GM21529 (cell line): ENCODE data around the gene HTR6.
"Not testable (repeated sequence)": the region's sequence is repeated elsewhere in the genome, so short reads cannot be mapped to it uniquely, and the experiment has no call there.

Source experiments
- ATAC-seq: cut with Tn5 transposase; IDR thresholded peaks from one replicate; pipeline ENCODE4 v1.9.1; 2021; ENCODE audit not compliant: unreplicated experiment

Gene HTR6

DNA sequence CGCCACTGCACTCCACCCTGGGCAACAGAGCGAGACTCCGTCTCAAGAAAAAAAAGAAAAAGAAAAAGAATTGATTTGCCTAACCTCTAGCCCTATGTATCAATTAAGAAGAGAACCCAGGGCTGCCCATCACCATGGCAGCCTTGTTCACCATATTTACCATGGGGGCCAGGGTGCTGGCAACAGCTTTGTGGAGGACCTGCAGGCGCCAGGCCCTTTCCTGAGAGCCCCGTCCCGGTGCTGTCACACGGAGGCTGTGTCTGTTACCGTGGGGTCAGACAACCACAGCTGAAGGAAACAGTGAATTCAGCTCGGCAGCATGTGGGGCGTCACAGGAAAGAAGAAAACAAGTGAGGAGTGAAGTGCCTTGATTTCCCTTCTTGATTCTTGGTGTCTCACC, 27.1 kb upstream of the HTR6 start:
- ATAC-seq, result no peak

DNA sequence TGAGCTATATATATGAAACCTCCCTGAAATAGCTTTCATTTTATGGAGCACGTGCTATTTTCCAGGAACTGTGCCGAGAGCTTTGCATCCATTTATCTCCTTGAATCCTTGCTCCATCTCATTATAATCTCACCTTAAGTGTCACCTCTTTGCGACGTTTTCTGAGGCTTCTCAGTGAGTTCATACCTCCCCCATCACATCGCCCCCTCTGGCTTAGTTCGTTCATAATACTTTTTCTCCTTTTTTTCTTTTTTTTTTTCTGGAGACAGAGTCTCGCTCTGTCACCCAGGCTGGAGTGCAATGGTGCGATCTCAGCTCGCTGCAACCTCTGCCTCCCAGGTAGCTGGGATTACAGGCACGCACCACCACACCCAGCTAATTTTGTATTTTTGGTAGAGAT, 25.4 kb upstream of the HTR6 start:
- ATAC-seq, result not testable (repeated sequence)

DNA sequence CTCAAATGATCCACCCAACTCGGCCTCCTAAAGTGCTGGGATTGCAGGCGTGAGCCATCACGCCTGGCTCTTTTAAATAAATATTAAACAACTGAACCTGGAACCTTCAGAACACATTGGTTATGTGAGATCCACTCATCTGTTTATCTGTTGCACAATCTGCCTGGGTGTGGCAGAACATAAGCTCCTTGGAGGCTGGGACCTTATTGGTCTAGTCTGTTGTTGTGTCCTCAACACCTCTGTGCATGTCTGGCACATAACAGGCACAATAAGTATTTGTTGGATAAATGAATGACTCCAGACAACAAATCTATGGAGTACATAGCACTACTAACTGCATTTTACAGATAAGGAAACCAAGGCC, 24.7 kb upstream of the HTR6 start:
- no peak for ATAC-seq

DNA sequence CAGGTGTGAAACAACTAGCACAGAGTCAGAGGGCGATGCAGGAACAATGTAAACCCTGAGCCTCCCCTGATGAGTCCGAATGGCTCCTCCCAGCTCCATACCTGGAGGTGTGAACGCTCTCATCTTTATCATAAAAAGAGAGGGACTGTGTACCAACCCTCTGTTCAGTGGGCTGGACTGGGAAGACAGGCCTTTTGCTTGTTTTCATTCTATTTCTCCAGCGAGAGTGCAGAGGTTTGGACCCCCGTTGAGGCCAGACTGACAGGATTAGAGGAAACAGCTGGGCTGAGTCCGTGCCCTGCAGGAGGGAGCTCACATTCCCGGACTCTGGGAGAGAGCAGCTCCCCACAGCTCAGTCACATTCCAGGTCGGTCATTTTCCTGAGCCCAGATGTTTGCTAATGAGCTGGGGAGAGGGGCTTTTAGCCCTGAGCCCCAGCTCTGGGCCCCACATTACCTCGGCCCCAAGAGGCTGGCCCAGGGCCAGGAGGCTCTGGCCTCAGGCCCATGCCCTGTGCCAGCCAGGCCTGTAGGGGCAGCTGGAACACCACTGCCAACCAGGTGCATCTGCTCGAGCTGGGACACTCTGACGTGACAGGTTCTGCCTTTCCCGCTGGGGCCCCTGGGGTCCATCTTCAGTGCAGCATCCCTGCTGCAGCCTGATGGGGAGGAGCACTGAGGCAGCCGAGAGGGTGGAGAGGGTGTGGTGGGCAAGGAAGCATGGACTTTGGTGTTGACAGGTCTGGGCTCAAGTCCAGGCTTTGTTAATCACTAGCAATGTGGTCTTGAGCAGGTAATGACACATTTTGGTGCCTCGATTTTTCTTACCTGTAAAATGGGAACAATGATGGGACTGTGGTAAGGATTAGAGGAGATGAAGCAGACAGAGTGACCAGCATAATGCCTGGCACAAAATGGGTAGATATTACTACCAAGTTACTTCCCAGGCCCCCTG, 24.0 kb upstream of the HTR6 start:
- ATAC-seq, result no peak

DNA sequence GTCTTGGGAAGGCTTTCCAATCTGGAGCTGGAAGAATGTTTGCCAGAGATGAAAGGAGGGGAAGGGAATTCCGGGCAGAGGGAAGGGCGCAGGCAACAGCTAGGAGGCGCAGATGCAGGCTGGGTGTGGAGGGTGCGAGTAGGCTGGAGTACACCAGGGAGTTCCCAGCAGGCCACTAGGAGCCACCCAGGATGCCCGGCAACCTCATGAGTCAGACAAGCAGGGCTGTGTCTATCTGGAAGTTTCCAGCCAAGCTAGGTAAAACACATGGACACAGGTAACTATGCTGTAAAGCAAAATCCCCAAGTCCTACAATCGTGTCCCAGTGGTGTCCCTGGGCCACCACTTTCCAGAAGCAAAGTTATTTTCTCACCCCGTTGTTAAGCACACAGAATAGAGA, 21.6 kb upstream of the HTR6 start:
- no peak for ATAC-seq

DNA sequence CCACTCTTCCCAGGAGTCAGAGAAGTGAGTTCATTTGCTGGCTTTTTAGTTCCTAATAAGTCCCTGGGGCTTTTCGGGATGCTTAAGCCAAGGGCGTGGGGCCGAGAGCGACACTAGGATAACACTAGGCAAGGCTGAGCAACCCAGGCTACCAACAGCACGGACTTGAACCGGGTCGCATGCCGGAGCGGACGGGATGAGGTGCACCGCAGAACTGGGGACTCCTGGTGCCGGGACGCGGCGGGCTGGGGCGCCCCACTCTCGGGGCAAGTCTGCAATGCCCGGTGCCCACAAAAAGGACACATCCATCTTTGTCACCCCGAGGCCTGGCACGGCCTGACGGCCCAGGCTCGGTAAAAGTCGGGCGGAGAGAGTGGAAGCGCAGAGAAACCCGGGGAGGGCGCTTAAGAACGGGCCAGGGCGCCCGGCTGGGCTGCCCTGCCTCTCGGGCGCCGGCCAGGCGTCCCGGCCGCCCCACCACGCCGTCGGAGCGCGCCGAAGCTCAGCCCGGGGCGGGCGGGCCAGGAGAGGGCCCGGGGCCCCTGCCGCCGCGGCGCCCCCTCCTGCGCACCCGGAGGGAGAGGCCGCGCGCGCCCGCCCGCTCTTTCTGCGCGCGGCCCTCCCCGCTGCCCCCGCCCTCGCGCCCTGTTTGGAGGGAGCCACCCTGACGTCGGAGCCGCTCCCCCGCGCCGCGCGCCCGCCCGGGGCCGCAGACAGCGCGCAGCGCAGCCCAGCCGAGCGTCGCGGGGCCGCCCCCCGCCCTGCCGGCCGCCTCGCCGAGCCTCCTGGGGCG, 20.9 kb upstream of the HTR6 start, which contains the start of gene NBL1:
NBL1 (plus strand) TSS at position 710 of the 793 bp plus-strand sequence. CDS start 10,720 bp downstream, outside the sequence.
- no peak for ATAC-seq

DNA sequence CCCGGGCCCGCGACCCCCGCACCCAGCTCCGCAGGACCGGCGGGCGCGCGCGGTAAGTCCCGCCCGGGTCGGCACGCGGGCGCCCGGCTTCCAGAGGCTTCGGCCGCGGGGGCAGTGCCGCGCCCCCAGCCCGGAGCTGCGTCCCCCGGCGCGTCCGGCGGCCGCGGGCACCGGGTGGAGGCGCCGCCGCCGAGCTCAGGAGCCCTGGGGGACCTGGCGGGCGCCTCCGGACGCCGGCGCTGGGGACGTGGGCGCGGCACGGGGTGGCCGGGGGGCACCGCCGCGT, 20.3 kb upstream of the HTR6 start:
- no peak for ATAC-seq

DNA sequence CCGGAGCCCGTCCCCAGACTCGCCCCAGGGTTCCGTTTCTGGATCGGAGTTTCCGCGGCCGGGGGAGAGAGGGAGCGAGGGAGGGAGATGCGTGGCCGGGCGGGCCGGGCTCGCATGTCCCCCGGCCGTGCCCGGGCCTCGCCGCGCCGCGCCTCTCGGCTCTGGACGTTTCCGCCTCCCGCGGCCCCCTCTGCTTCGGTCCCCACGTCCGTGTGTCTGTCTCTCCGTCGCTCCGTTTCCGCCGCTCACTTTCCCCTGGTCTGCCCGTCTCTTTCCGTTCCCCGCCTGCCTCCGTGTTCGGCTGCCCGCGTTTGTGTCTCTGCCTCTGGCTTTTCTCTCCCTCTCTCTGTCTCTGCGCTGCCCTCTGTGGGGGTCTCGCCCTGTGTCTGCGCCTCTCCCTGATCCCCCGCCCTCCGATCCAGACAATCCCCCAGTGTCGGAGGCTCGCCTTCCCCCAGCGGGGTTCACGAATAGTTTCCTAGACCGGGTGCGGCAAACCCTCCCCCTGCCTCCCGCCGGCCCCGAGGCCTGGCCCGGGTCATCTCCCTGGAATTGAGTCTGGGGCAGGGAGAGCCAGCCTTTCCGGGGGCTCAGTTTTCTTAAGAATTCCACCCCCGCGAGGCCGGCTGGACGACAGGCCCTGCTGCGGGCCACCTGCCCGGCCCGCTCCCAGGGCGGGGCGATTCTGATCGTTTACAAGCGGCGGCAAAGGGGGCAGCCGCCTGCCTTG, 19.8 kb upstream of the HTR6 start:
- ATAC-seq, result no peak

DNA sequence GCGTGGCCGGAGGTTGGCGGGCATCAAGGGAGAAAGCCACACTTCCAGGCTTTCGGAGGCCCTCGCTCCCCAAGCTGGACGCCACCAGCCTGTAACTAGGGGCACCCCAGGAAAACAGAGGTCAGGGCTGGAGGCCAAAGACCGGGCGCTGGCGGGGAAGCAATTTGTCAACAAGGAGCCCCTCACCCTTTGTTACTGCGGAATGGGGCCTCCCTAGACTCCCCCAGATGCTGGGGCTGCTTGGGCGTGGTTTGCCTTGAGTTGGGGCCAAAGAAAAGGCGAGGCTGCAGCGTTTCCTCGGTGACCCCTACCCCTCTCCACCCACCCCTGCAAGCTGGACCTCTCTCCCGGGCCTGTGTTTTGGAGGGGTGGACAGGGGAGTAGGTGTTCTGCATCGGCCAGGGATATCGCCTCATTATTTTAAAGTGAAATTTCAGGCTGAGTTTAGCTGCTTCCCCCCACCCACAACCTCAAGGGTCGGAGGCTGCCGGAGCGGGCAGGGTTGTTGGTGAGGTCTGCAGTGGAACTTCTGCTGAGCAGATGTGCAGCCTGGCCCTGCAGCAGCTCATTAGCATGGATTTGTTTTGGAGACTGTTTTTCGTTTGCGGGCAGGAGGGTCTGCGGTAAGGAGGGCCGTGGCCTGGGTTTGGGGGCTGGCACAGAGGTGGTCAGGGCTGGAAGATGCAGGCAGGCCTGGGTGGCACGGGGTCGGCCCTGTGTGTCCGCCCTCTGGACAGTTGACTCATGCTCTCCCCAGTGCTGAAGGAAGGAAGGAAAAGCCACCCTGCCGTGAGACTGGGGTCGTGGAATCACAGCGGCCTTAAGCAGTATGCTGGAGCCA, 19.0 kb upstream of the HTR6 start:
- no peak for ATAC-seq

DNA sequence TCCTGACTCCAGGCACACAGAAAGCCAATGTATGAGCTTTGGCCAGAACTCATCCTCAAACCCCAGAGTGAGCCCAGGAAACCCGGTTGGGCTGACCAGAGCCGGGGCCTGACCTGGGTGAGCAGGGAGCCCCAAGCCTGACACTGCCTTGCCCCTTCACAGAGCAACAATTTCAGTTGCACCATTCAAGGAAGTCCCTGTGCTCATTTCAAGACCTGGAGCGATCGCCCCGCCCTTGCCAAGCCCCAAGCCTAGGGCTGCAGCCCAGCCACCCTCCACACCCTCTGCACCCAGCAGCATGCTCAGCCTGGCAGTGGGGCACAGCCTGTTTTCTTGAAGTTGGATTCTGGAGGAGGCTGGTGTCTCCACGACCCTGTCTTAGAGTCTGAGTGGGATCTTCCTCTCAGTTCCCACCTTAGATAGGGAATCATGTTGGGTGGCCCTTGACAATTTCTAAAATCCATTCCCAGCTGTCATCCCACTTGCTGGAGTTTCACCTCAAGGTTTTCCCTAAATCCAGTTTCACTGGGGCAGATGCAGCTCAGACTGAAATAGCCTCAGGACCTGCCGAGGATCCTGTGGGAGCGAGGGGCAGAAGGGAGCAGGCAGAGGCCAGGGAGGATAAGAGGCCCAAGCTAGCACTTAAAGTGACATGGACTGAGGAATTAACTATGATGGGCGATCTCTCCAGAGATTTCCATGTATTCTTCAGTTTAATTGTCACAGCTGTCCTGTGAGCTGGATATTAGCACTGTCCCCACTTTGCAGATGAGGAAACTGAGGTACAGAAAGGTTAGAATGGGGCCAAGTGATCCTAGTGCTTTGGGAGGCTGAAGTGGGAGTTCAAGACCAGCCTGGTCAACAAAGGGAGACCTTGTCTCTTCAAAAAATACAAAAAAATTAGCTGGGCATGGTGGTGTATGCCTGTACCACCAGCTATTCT, 18.0 kb upstream of the HTR6 start:
- ATAC-seq, result no peak

GRCh38 chr1:19647643-19648042, 17.0 kb upstream of the HTR6 start:
- ATAC-seq, result no peak

DNA sequence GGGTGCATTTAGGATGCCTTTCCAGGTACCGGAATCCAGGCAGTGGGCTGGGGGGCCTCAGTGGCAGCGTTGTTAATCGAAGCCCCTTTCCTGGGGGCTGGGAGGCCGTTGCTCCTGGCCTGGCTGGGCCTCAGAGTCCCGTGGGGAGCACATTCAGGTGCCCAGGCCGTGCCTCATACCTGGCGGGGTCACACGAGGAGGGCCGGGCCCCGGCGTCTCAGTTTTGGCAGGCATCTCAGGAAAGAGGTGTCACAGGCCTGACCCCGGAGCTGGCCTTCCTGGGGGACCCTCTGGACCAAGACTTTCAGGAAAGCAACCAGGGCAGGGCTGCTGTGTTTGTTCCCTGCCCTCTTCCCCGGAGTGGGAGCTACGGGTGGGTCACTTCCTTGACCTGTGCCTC, 16.4 kb upstream of the HTR6 start:
- no peak for ATAC-seq

DNA sequence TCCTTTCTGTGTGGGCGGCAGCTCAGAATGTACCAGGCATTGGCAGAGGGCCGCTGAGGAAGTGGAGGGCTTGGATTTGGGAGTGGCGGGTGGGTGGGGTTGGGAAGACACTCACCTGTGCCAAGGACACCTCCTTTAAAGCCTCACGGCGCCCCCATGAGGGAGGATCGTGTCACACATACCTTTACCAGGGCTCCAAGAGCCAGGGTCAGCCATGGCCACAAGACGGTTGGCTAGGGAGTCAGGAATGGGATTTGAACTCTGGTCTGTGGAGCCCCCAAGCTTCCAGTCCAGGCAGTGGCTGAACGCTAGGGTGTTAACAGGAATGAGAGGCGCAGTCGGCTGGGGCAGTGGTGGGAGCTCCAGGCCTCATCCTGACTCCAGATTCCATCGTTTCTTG, 16.0 kb upstream of the HTR6 start:
- no peak for ATAC-seq

DNA sequence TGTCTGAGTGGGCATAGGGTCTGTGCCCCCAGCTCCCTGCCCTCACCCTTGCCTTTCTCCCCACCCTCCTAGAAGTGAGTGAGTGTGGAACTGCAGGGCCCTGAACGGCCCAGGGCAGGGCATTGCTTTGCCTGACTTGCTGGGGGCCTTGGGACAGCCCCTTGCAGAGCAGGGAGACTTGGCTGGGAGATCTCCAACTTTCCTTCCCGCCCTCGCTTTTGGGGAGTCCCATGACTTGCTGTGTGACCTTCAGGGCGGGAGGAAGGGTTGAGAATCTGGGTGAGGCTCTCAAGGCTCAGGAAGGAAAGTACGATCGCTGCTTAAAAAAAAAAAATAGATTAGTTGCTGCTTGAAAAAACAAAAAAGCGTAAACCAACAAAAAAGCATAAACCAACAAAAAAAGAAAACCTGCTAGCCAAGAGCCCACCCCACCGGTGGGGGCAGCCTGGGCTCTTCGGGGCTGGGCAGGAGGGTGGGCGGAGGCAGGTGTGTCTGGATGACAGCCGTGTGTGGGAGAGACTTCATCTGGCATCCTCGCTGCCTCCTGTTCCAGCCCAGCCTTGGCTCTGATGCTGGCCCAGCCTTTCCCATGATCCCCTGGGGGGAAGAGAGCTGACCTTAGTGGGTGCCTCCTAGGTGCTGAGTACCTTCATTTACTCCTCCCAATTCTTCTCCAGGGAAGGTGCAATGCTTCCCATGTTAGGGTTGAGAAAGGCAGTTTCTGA, 14.1 kb upstream of the HTR6 start:
- ATAC-seq, result no peak

- no peak for ATAC-seq
Observed at GRCh38 chr1:19651141-19651737, 13.4 kb upstream of the HTR6 start.

GRCh38 chr1:19654386-19654785, 10.3 kb upstream of the HTR6 start:
- no peak for ATAC-seq

- ATAC-seq, result no peak
Observed at GRCh38 chr1:19654886-19655717, 9.6 kb upstream of the HTR6 start.

DNA sequence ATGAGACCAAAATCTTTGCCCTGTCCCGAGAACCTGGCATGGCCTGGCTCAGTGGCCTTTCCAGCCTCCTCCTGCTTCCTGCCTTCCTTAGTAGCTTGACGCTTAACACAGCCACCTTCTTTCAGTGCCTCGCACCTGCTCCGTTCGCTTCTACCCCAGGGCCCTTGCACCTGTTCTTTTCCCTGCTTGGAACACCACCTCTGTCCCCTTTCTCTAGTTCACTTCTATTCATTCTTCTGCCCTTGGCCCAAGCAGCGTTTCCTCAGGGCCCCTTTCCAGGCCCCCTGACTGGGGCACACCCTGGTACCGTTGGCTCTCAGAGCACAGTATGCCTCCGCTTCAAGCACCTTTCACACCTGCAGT, 9.0 kb upstream of the HTR6 start:
- no peak for ATAC-seq
